ENCODE data around the gene CEP97. TPM values are rescaled to one million over a fixed set of nuclear protein-coding genes. Genes with fewer than 3 reads are reported as not detected.
"Not testable (repeated sequence)": the region's sequence is repeated elsewhere in the genome, so short reads cannot be mapped to it uniquely, and the experiment has no call there.

Gene CEP97
- total RNA-seq, 6 experiments from 2014 or later, result 2.2 to 3.8 (median 2.7) TPM

DNA sequence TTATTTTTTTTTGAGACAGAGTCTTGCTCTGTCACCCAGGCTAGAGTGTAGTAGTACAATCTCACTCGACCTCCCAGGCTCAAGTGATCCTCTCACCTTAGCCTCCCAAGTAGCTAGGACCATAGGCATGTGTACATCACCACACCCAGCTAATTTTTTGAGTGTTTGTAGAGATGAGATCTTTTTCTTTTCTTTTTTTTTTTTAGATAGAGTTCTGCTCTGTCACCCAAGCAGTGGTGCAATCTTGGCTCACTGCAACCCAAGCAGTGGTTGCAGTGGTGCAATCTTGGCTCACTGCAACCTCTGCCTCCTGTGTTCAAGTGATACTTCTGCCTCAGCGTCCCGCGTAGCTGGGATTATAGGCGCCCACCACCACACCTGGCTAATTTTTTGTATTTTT, 5.2 kb downstream of the CEP97 start:
- Histone ChIP-seq H3K27ac (no peak overlapping the region), H3K9me3 (no peaks in the 10 kb centered on the region), H3K4me3 (no peak overlapping the region), H3K27me3 (no peaks in the 10 kb centered on the region), H3K4me1 (peaks cover 0 to 5% (median 0%) of the 10 kb centered on the region in 4 donors), H3K36me3 (peaks cover 0 to 27% (median 5%) of the 10 kb centered on the region in 4 donors)
- DNase-seq, result no peak
- TF ChIP-seq POLR2A (IDR thresholded peaks at IDR 0.05), result no peak
- TF ChIP-seq, protein P1, sequence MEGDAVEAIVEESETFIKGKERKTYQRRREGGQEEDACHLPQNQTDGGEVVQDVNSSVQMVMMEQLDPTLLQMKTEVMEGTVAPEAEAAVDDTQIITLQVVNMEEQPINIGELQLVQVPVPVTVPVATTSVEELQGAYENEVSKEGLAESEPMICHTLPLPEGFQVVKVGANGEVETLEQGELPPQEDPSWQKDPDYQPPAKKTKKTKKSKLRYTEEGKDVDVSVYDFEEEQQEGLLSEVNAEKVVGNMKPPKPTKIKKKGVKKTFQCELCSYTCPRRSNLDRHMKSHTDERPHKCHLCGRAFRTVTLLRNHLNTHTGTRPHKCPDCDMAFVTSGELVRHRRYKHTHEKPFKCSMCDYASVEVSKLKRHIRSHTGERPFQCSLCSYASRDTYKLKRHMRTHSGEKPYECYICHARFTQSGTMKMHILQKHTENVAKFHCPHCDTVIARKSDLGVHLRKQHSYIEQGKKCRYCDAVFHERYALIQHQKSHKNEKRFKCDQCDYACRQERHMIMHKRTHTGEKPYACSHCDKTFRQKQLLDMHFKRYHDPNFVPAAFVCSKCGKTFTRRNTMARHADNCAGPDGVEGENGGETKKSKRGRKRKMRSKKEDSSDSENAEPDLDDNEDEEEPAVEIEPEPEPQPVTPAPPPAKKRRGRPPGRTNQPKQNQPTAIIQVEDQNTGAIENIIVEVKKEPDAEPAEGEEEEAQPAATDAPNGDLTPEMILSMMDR (IDR thresholded peaks at IDR 0.05), result no peak
- no peak for ATAC-seq
- WGBS (ENCODE audit: insufficient coverage, low coverage, low lambda C conversion rate, missing lambda C conversion rate), result 94% methylated on average over 5 of the region's 5 CpGs
- intact Hi-C loops (cut with DNase I), result no loop called here

DNA sequence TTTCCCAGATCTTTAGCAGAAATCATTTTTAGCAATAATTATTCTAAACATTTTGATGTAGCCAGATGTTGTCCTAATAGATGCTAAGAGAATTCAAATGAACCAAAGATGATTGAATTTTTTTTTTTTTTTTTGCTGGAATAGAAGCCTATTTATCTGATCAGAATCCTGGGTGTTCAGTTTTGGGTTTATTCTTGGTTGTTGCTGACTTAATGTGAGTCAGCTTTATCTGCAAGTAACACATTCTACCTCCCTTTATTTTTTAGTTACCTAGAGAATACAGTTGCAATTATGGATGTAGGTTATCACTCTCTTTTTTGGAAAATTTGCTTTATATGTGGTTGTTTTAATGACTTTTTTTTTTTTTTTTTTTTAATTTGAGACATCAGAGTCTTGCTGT, 6.4 kb downstream of the CEP97 start:
- Histone ChIP-seq H3K4me1 (peaks cover 0 to under 1% (median 0%) of the 10 kb centered on the region in 4 donors), H3K27ac (no peak overlapping the region), H3K9me3 (no peaks in the 10 kb centered on the region), H3K4me3 (no peak overlapping the region), H3K36me3 (peaks cover 0 to 39% (median 5%) of the 10 kb centered on the region in 4 donors), H3K27me3 (no peaks in the 10 kb centered on the region)
- no peak for DNase-seq
- intact Hi-C loops (cut with DNase I), result no loop called here
- TF ChIP-seq, protein P1 (IDR thresholded peaks at IDR 0.05), result no peak
- no peak for TF ChIP-seq POLR2A (IDR thresholded peaks at IDR 0.05)
- no peak for ATAC-seq

- no peaks in the 10 kb centered on the region for H3K9me3 ChIP-seq
- no peak overlapping the region for H3K4me3 ChIP-seq
- H3K27me3 ChIP-seq, result no peaks in the 10 kb centered on the region
- TF ChIP-seq POLR2A (IDR thresholded peaks at IDR 0.05), result no peak
- TF ChIP-seq, protein P1 (IDR thresholded peaks at IDR 0.05), result no peak
- intact Hi-C loops (cut with DNase I), result no loop called here
- H3K36me3 ChIP-seq, result peaks cover 0 to 47% (median 5%) of the 10 kb centered on the region in 4 donors
- ATAC-seq, result no peak
- no peaks in the 10 kb centered on the region for H3K4me1 ChIP-seq
- 91% methylated on average over 4 of the region's 4 CpGs for WGBS (ENCODE audit: insufficient coverage, low coverage, low lambda C conversion rate, missing lambda C conversion rate)
- H3K27ac ChIP-seq, result no peak overlapping the region
- DNase-seq, result no peak
Observed at GRCh38 chr3:101732240-101732641, 7.8 kb downstream of the CEP97 start.

GRCh38 chr3:101735833-101736232, 11.4 kb downstream of the CEP97 start:
- Histone ChIP-seq H3K9me3 (no peaks in the 10 kb centered on the region), H3K36me3 (peaks cover 0 to 43% (median 5%) of the 10 kb centered on the region in 4 donors), H3K4me1 (no peaks in the 10 kb centered on the region), H3K27me3 (no peaks in the 10 kb centered on the region), H3K4me3 (no peak overlapping the region), H3K27ac (no peak overlapping the region)
- 79% methylated on average over 6 of the region's 10 CpGs for WGBS (ENCODE audit: insufficient coverage, low coverage, low lambda C conversion rate, missing lambda C conversion rate)
- DNase-seq (no peak), ATAC-seq (no peak)
- TF ChIP-seq POLR2A (IDR thresholded peaks at IDR 0.05), result no peak
- TF ChIP-seq, protein P1 (IDR thresholded peaks at IDR 0.05), result no peak
- intact Hi-C loops (cut with DNase I), result no loop called here

DNA sequence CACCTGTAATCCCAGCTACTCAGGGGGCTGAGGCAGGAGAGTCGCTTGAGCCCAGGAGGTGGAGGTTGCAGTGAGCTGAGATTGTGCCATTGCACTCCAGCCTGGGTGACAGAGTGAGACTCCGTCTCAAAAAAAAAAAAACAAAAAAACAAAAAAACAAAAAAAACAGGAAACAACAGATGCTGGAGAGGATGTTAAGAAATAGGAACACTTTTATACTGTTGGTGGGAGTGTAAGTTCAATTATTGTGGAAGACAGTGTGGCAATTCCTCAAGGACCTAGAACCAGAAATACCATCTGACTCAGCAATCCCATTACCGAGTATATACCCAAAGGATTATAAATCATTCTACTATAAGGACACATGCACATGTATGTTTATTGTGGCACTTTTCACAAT, 17.5 kb downstream of the CEP97 start:
- H3K27ac ChIP-seq; H3K4me3 ChIP-seq; intact Hi-C loops (cut with DNase I); H3K36me3 ChIP-seq; H3K4me1 ChIP-seq; ATAC-seq; H3K27me3 ChIP-seq; DNase-seq; H3K9me3 ChIP-seq: not testable (repeated sequence)
- 87% methylated on average over 3 of the region's 3 CpGs for WGBS (ENCODE audit: insufficient coverage, low coverage, low lambda C conversion rate, missing lambda C conversion rate)

Data from right lobe of liver (tissue), 6 donors.